Hematopoietic multipotent progenitor cell treated with erythropoietin and hydrocortisone succinate and interleukin-3 and kit ligand, for 17 days (in vitro differentiated cells): Measurements from ENCODE around the gene SMOC2.
"Not testable (repeated sequence)": the region's sequence is repeated elsewhere in the genome, so short reads cannot be mapped to it uniquely, and the experiment has no call there.

ENCODE experiments used
- DNase-seq: peaks from one replicate; pipeline ENCODE4 v3.0.0-alpha.2; 2015; ENCODE audit warnings: low spot score

The SMOC2 gene

GRCh38 chr6:168606722-168607121 is 165.7 kb downstream of the SMOC2 start:
- DNase-seq, result no peak

GRCh38 chr6:168607272-168608112 is 166.5 kb downstream of the SMOC2 start:
- no peak for DNase-seq

- DNase-seq, result no peak
Measured at GRCh38 chr6:168608113-168608400, 167.1 kb downstream of the SMOC2 start.

GRCh38 chr6:168609026-168609685 is 168.2 kb downstream of the SMOC2 start:
- DNase-seq, result no peak

- no peak for DNase-seq
Measured at GRCh38 chr6:168609914-168610490, 169.0 kb downstream of the SMOC2 start.

GRCh38 chr6:168610966-168611365 is 170.0 kb downstream of the SMOC2 start:
- not testable (repeated sequence) for DNase-seq

GRCh38 chr6:168611691-168612090 is 170.7 kb downstream of the SMOC2 start:
- DNase-seq, result no peak

- no peak for DNase-seq
Measured at GRCh38 chr6:168612586-168612985, 171.6 kb downstream of the SMOC2 start.

GRCh38 chr6:168615837-168616236 is 174.9 kb downstream of the SMOC2 start:
- no peak for DNase-seq

GRCh38 chr6:168616816-168617765 is 176.1 kb downstream of the SMOC2 start:
- DNase-seq, result no peak

GRCh38 chr6:168618546-168619315 is 177.7 kb downstream of the SMOC2 start:
- no peak for DNase-seq

- no peak for DNase-seq
Measured at GRCh38 chr6:168619560-168620314, 178.8 kb downstream of the SMOC2 start.

GRCh38 chr6:168620578-168620977 is 179.6 kb downstream of the SMOC2 start:
- no peak for DNase-seq

- DNase-seq, result no peak
Measured at GRCh38 chr6:168623736-168624135, 182.8 kb downstream of the SMOC2 start.

- no peak for DNase-seq
Measured at GRCh38 chr6:168624540-168624939, 183.6 kb downstream of the SMOC2 start.

- no peak for DNase-seq
Measured at GRCh38 chr6:168624948-168625347, 184.0 kb downstream of the SMOC2 start.

- DNase-seq, result no peak
Measured at GRCh38 chr6:168625602-168626001, 184.6 kb downstream of the SMOC2 start.

GRCh38 chr6:168626046-168626602 is 185.1 kb downstream of the SMOC2 start:
- no peak for DNase-seq

GRCh38 chr6:168627506-168628175 is 186.7 kb downstream of the SMOC2 start:
- no peak for DNase-seq

- DNase-seq, result no peak
Measured at GRCh38 chr6:168628176-168628553, 187.2 kb downstream of the SMOC2 start.
